LNCaP clone FGC (cell line): ENCODE results near the gene GATAD2B.
A peak's percentile ranks its signal among the peaks of the same experiment; 100 is the strongest.

Experiments
- DNase-seq: peaks from one replicate; pipeline ENCODE4 v3.0.0-alpha.2; 2011; ENCODE audit warnings: low read depth
- H3K4me3 ChIP-seq: 2 replicates; pipeline ENCODE4 v1.5.1; 2011; ENCODE audit warnings: mild to moderate bottlenecking, low read depth, low read length, control low read depth
- TF ChIP-seq, protein P1 (sequence below): IDR thresholded peaks from 2 replicates; pipeline ENCODE4 v1.5.1; 2012; ENCODE audit warnings: mild to moderate bottlenecking; ENCODE audit not compliant: control insufficient read depth, insufficient read depth; ENCODE audit errors: extremely low read depth

Gene GATAD2B

GRCh38 chr1:153951801-153952200 is 29.0 kb upstream of the GATAD2B start:
- no peak overlapping the region for H3K4me3 ChIP-seq
- TF ChIP-seq, protein P1, sequence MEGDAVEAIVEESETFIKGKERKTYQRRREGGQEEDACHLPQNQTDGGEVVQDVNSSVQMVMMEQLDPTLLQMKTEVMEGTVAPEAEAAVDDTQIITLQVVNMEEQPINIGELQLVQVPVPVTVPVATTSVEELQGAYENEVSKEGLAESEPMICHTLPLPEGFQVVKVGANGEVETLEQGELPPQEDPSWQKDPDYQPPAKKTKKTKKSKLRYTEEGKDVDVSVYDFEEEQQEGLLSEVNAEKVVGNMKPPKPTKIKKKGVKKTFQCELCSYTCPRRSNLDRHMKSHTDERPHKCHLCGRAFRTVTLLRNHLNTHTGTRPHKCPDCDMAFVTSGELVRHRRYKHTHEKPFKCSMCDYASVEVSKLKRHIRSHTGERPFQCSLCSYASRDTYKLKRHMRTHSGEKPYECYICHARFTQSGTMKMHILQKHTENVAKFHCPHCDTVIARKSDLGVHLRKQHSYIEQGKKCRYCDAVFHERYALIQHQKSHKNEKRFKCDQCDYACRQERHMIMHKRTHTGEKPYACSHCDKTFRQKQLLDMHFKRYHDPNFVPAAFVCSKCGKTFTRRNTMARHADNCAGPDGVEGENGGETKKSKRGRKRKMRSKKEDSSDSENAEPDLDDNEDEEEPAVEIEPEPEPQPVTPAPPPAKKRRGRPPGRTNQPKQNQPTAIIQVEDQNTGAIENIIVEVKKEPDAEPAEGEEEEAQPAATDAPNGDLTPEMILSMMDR, result no peak
- DNase-seq, result no peak

- no peak overlapping the region for H3K4me3 ChIP-seq
- TF ChIP-seq, protein P1, result no peak
- DNase-seq, result no peak
Observed at GRCh38 chr1:153951183-153951582, 28.4 kb upstream of the GATAD2B start.

DNA sequence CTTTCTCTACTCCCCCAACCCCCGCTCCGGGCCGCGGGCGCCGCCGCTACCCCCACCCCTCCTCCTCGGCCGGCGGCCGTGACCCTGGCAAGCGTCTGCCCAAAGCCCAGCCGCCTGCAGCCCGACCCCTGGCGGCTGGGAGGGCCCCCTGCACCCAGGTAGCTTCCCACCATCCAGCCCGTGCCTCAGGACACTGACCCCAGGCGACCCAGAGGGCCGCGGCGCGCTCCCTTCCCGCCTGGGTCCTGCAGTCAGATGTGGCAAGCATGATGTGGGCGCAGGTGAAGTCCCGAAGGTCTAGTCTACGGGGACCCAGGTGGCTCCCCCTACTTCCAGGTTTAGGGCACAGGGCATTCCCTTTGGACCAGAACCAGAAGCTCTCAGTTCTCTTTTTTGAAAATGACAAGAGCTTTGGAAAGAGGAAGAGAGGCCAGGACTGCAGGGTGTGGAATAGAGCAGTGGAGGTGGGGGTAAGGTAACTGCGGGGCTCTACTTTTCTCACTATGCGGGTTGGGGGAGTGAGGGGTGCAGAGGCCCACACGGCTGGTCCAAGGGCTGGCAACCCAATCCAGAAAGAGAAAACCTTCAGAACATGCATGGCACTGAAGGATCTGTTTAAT is 24.0 kb upstream of the GATAD2B start, which contains the start of gene DENND4B:
DENND4B (minus strand) TSS at position 97 of the 620 bp plus-strand sequence. CDS start 2,344 bp downstream, outside the sequence.
- H3K4me3 ChIP-seq, result peak within 1 kb of the TSS; percentile 80
- DNase-seq, result no peak
- TF ChIP-seq, protein P1, result peak; percentile 93

DNA sequence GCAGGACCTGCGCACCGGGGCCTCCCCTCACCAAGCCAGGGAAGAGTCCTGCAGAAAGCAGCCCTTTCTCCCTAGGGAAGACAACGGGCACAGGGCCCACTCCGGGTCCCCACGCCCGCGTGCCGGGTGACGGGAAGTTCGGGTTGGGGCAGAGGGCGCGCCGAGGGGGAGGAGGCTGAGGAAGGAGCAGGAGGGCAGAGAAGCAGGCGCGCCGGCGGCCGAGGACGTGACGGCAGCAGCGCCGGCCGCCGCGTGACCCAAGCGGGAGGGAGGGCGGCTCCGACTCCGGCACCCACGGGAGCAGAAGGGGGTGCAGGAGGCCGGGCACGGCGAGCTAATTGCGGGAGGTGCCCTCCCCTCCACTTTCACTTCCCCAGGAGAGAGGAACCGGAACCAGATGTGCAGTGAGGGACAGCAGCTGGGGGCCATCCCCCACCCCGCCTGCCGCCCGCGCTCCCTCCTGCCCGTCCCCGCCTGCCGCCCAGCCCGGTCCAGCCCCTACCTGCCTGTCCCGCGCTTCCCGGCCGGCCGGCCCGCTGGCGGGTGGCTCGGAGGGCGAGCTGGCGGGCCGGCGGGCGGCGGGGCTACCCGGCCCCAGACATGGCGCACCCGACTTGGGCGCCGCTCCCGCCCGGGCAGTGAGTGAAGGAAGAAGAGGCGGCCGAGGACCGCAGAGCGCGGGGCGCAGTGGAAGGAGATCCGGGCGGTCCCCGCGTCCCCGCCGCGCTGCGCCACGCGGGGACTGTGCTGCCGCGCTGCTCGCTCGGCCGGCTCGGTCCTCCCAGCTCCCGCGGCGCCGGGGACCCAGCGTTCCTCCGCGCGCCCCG is 23.2 kb upstream of the GATAD2B start:
- peak overlapping the region; percentile 80 for H3K4me3 ChIP-seq
- no peak for DNase-seq
- TF ChIP-seq, protein P1, result no peak

GRCh38 chr1:153945131-153945794 is 22.5 kb upstream of the GATAD2B start:
- peak overlapping the region; percentile 80 for H3K4me3 ChIP-seq
- no peak for DNase-seq
- TF ChIP-seq, protein P1, result no peak

GRCh38 chr1:153944827-153945117 is 22.0 kb upstream of the GATAD2B start:
- no peak for DNase-seq
- H3K4me3 ChIP-seq, result peak overlapping the region; percentile 80
- TF ChIP-seq, protein P1, result no peak
